ENCODE results near the gene IL10RB. TPM values are rescaled to one million over a fixed set of nuclear protein-coding genes. Genes with fewer than 3 reads are reported as not detected.

IL10RB gene
- total and polyA plus RNA-seq, 10 of the 15 experiments (the other 5 are each of a cell fraction or from before 2014, with no cell fraction given), result 15.0 to 55.1 (median 34.9) TPM

DNA sequence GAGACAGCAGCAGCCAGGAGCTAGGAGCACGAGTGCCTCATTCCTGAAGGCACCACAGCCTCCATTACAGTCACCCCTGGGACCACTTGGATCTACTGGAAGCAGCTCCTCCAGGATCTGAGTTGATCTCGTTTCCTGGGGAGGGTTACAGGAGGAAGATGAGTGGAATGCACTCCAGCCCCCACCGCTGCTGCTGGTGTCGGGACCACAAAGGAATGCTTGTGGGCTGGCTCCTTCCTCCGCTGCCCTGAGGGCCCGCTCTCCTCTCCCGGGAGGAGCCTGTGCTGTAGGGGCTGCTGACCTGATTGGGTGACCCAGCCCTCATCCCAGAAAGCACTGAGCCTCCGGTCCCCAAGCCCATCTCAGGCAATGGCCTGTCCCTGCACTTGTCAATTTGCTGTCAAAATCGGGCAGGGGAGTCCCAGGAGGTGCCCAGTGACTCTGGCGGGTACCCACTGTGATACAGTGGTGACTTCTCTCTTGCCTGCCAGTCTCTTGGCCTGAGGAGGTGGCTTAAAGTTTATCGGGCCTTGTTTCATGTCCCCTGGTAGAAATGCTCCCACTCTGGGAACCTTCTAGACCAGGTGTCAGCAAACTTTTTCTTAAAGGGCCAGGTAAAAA, 23.1 kb downstream of the IL10RB start (continued):
- TF ChIP-seq, protein P1, sequence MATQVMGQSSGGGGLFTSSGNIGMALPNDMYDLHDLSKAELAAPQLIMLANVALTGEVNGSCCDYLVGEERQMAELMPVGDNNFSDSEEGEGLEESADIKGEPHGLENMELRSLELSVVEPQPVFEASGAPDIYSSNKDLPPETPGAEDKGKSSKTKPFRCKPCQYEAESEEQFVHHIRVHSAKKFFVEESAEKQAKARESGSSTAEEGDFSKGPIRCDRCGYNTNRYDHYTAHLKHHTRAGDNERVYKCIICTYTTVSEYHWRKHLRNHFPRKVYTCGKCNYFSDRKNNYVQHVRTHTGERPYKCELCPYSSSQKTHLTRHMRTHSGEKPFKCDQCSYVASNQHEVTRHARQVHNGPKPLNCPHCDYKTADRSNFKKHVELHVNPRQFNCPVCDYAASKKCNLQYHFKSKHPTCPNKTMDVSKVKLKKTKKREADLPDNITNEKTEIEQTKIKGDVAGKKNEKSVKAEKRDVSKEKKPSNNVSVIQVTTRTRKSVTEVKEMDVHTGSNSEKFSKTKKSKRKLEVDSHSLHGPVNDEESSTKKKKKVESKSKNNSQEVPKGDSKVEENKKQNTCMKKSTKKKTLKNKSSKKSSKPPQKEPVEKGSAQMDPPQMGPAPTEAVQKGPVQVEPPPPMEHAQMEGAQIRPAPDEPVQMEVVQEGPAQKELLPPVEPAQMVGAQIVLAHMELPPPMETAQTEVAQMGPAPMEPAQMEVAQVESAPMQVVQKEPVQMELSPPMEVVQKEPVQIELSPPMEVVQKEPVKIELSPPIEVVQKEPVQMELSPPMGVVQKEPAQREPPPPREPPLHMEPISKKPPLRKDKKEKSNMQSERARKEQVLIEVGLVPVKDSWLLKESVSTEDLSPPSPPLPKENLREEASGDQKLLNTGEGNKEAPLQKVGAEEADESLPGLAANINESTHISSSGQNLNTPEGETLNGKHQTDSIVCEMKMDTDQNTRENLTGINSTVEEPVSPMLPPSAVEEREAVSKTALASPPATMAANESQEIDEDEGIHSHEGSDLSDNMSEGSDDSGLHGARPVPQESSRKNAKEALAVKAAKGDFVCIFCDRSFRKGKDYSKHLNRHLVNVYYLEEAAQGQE (IDR thresholded peaks at IDR 0.05; ENCODE audit: low read depth, low read length), result no peak
- TF ChIP-seq SRF (IDR thresholded peaks at IDR 0.05; ENCODE audit: low read depth in 2 of 2, low read length in 2 of 2), result no peak
- no peak for TF ChIP-seq GABPA (IDR thresholded peaks at IDR 0.05; ENCODE audit: low read depth)
- TF ChIP-seq MYC (IDR thresholded peaks at IDR 0.05; ENCODE audit: insufficient read depth, insufficient read length, insufficient replicate concordance, low read length, severe bottlenecking), result no peak

DNA sequence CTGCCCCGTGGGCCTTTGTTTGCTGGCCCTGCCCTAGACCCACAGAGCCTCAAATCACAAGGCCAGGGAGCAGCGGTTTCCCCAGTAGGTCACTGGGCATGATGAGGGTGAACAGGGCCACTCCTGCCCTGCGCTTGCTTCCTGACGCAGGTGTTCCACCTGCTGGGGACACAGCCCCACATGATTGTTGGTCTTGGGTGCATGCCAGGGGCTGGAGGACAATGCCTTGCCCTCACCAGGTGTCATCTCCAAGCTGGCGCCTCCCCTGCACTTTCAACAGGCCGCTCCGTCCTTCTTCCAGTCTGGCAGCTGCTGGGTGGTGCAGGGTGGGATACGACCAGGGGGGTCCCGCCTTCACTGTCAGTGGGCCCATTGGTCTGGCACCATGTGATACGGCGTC, 24.3 kb downstream of the IL10RB start:
- H3K27ac ChIP-seq (ENCODE audit: control insufficient read depth, insufficient read depth), result no peak overlapping the region
- no peak for ATAC-seq
- ChIA-PET RAD21 (ENCODE audit: unreplicated experiment) (no interaction called here), POLR2A (no interaction called here), CTCF (no interaction called here), SMC1A (ENCODE audit: uncharacterized antibody, unreplicated experiment) (no interaction called here)
- DNase-seq (ENCODE audit: low read depth, low spot score), result no peak
- FAIRE-seq, result no peak
- TF ChIP-seq RCOR1 (conservative IDR thresholded peaks at IDR 0.05; ENCODE audit: low read depth, low read length) (no peak), POLR2A (IDR thresholded peaks at IDR 0.05; ENCODE audit: low read depth, low read length) (0 out of 2 replicates have a peak, but pooled peaks have one; percentile 34)
- H3K4me3 ChIP-seq, result no peak overlapping the region
- 96% methylated on average over 11 of the region's 11 CpGs for WGBS (ENCODE audit: insufficient coverage, insufficient replicate concordance, low lambda C conversion rate, missing lambda C conversion rate)
- no peaks in the 10 kb centered on the region for H3K79me2 ChIP-seq (ENCODE audit: control insufficient read depth, insufficient read depth, low read length)
- no peaks in the 10 kb centered on the region for H3K4me1 ChIP-seq (ENCODE audit: control insufficient read depth, insufficient read depth, low read length)
- BruUV-seq (replicated peaks), result no TSS peak
- no peak overlapping the region for H3K9ac ChIP-seq (ENCODE audit: control insufficient read depth, insufficient read depth, low read length)
- intact Hi-C loops (cut with micrococcal nuclease; ENCODE audit: unreplicated experiment), result no loop called here
- no peak overlapping the region for H3K4me2 ChIP-seq (ENCODE audit: control insufficient read depth, insufficient read depth)
- in situ Hi-C loops (cut with MboI), result no loop called here
- no peaks in the 10 kb centered on the region for H3K9me3 ChIP-seq (replicated peaks; ENCODE audit: control insufficient read depth, insufficient read depth, low read length)
- no peak overlapping the region for H2AFZ ChIP-seq (ENCODE audit: control insufficient read depth, low read depth, low read length)
- no peaks in the 10 kb centered on the region for H4K20me1 ChIP-seq (ENCODE audit: control insufficient read depth, insufficient read depth)
- no peaks in the 10 kb centered on the region for H3K27me3 ChIP-seq (replicated peaks in 1 of 2; ENCODE audit: control insufficient read depth in 2 of 2, insufficient read depth in 2 of 2, low read length in 1 of 2)
- peaks cover 2 to 15% of the 10 kb centered on the region in 2 experiments; a peak in 3 of 4 replicates for H3K36me3 ChIP-seq (ENCODE audit: control insufficient read depth in 2 of 2, insufficient read depth in 2 of 2, low read length in 1 of 2)
